ENCODE measurements around the gene PROK1.

Gene PROK1

DNA sequence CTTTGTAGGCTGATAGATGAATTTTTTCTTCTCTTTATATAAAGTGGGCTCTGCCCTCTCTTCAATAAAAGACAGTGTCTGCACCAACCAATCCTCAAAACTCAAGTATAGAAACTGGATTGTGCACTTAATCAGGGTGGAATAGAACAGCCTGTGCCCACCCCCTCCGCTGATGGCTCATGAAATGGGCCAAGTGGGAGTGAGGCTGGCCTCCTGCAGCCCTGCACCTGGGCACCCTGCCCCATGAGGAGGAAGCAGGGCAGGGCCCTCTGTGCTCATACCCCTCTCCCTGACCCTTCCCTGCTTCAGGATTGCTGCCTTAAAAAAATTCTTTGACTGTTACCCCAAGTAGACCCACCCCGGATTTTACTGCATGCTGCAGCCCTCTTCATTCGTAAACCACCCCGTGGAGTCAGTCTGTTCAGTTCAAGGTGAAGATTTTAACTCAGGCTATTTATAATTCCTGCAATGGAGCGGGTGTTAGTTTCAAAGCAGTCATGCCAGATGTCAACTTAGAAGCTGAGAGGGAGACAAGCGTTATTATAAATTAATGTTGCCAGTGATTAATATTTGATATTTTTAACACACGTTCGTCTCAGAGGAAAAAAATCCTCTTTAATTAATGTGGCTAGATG, 15.8 kb downstream of the PROK1 start:
- DNase-seq: no peak

GRCh38 chr1:110471131-110471530, 20.2 kb downstream of the PROK1 start:
- DNase-seq: no peak

DNA sequence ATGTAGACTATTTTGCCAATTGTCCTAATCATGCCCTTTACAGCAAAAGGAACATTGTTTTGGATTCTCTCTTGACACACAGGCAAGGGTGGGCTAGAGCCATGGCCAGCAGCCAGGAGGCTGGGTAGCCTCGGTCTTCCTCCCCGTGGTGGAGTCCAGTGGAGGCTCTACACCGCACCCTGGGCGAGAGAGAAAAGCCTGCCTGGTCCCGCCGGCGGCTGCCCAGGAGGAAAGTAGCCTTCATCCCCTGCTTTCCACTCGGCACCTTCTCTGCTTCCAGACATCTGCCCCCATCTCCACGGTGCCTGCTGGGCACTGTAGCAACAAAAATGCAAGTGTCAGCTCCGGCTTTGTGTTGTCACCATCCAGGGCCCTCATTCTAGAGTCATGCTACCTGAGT, 21.6 kb downstream of the PROK1 start:
- DNase-seq: no peak

- DNase-seq: no peak
Measured at GRCh38 chr1:110474444-110474843, 23.5 kb downstream of the PROK1 start.

- DNase-seq: no peak
Measured at GRCh38 chr1:110475362-110476027, 24.5 kb downstream of the PROK1 start.

- no peak for DNase-seq
Measured at GRCh38 chr1:110476028-110476765, 25.2 kb downstream of the PROK1 start.

GRCh38 chr1:110477041-110477440, 26.1 kb downstream of the PROK1 start:
- no peak for DNase-seq

- no peak for DNase-seq
Measured at GRCh38 chr1:110477445-110477957, 26.6 kb downstream of the PROK1 start.

GRCh38 chr1:110477967-110478640, 27.2 kb downstream of the PROK1 start:
- DNase-seq: no peak

DNA sequence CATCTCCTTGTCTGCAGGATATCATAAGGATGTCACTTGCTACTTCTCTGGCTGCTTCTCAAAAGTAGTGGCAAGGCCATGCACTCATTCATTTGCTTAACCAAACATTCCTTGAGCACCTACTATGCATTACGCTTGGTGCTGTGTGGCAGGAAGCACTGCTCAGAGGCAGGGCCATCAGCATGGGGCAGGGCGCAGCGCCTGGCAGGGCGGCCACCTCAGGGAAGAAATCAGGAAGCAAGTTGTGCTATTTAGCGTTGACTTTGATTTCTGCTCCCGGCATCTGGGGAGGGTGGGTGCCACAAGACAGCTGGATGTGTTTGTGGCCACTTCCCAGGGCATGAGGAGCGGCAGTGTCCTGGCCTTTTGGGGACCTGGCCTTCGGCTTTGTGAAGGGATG, 27.9 kb downstream of the PROK1 start:
- no peak for DNase-seq

DNA sequence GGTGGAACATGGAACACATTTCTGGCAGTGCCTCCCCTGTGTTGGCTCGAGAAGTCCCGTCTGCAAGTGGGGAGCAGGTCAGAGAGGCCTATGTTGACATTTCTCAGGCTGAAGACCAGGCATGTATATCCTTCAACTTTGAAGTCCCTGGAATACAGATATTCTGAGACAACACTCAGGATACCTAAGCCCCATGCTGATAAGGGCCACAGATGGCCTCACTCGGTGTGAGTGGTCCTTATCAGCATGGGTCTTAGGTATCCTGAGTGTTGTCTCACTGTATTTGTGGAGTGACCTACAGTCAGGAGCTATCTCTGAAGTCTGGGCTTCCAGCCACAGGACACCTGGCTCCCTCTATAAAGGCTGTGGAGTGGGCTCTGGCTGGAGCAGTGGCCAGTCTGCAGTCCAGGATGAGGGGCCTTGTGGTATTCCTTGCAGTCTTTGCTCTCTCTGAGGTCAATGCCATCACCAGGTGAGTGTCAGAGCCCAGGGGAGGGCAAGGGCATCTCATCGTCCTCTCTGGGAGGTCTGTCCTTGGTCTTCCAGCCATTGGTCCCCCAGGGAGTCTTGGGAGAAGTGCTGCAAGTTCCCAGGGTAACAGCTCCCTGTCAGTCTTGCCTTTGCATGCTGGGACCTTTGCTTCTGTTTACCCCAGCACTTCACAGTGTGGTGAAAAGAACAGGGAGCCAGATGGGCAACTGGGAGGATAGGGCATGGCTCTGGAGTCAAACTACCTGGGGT, 29.6 kb downstream of the PROK1 start:
- DNase-seq: no peak

- no peak for DNase-seq
Measured at GRCh38 chr1:110481968-110482623, 31.1 kb downstream of the PROK1 start.

GRCh38 chr1:110482662-110483307, 31.8 kb downstream of the PROK1 start:
- no peak for DNase-seq

DNA sequence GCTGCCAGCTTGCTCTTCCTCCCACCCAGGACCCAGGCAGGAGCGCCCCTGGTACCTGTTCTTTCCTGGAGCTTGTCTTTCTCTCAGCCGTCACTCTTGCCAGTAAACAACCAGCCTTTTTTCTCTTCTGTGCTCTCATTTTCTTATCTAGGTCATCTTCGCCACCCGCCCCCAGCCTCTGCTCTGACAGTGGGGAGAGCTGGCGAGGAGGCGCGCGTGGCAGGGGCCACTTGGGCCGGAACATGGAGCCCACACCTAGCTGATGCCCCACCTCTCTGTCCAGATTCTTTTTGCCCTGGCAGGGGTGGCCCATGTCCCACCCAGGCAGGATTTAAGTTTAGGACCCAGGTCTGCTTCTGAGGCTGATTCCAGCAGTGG, 32.3 kb downstream of the PROK1 start:
- no peak for DNase-seq

GRCh38 chr1:110484801-110485200, 33.9 kb downstream of the PROK1 start:
- DNase-seq: no peak

- no peak for DNase-seq
Measured at GRCh38 chr1:110485725-110486124, 34.8 kb downstream of the PROK1 start.

- DNase-seq: no peak
Measured at GRCh38 chr1:110487726-110488125, 36.8 kb downstream of the PROK1 start.

DNA sequence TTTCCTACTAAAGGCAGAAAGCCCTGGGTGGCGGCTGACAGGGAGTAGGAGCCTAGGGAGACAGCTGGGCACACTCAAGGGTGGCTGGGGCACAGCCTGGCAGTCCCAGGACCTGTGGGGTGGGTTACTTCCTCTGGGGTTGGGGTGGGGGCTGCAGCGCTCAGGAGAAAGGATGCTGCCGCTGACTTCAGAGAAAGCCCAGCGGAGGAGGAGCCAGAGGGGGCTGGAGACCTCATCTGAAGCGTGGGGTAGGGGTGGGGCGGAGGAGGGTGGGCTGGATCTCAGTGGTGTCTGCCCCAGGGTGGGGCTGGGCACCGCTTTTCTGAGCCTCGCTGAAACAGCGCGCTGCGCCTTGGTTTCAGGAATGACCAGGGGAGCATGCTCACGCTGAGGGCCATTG, 37.2 kb downstream of the PROK1 start:
- DNase-seq: no peak

- DNase-seq: no peak
Measured at GRCh38 chr1:110488867-110489266, 37.9 kb downstream of the PROK1 start.

GRCh38 chr1:110489406-110489805, 38.5 kb downstream of the PROK1 start:
- no peak for DNase-seq

DNA sequence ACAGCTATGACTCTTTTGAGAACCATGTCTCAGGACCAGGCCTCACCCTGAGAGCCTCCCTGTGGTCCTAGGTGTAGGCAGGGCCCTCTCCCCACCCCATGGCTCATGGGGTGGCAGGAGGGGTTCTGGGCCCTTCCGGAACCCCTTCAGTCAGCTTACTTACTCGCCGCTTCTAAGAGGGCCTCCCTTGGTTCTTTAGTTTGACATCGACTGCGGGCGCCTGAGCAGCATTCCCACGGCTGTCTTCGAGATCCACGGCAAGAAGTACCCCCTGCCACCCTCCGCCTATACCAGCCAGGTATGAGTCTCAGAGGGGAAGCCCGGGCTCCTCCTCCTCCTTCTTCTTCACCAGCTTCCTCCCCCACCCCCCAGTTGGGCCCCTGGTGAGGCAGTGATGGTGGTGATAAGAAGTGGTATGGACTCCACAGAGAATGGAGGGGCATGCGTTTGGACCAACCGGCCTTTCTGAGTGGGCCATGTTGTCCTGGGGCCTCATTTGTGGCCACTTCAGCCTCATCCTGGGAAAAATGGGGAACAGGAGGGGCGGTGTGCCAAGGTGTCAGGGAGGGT, 39.1 kb downstream of the PROK1 start:
- DNase-seq: no peak
